Activated CD4-positive, alpha-beta T cell treated with anti-CD3 and anti-CD28 coated beads, Interleukin-2, amount 10 ng/mL, durations not matched to agents 7 days and 5 days (primary cell): ENCODE data around the gene CEP85L. TPM values are rescaled to one million over a fixed set of nuclear protein-coding genes. Genes with fewer than 3 reads are reported as not detected.

ENCODE experiments used
- CTCF ChIA-PET: fragments of 350-600 bp; sonication (Branson Sonifier 250); formaldehyde crosslinking; loops from one replicate; lab custom pipeline; 2021; ENCODE audit warnings: antibody characterized with exemption; lab: Charles Lee
- POLR2A ChIA-PET: fragments of 350-600 bp; sonication (Branson Sonifier 250); formaldehyde crosslinking; loops from one replicate; lab custom pipeline; 2021; ENCODE audit warnings: antibody characterized with exemption; lab: Charles Lee
- DNase-seq: peaks from one replicate; pipeline ENCODE4 v3.0.0-alpha.2; 2020
- H3K27ac Mint-ChIP-seq: one replicate; pipeline ENCODE4 v1.8.0; 2021; ENCODE audit warnings: mild to moderate bottlenecking, moderate library complexity, mixed read lengths
- H3K27me3 Mint-ChIP-seq: one replicate; pipeline ENCODE4 v1.8.0; 2021; ENCODE audit warnings: mixed read lengths
- H3K36me3 Mint-ChIP-seq: one replicate; pipeline ENCODE4 v1.8.0; 2021; ENCODE audit warnings: low read depth, mixed read lengths
- H3K4me1 Mint-ChIP-seq: one replicate; pipeline ENCODE4 v1.8.0; 2021; ENCODE audit warnings: mixed read lengths
- H3K4me3 Mint-ChIP-seq: one replicate; pipeline ENCODE4 v1.8.0; 2021; ENCODE audit warnings: mild to moderate bottlenecking, moderate library complexity, mixed read lengths
- H3K9me3 Mint-ChIP-seq: one replicate; pipeline ENCODE4 v1.8.0; 2021; ENCODE audit warnings: mixed read lengths
- total RNA-seq, 2 experiments: library from RNA; stranded (reverse); gene quantifications; one replicate each; pipeline ENCODE4 v1.2.3, GENCODE V29; 2021

Gene CEP85L
- total RNA-seq, 2 experiments from 2014 or later = 47.9 to 50.3 TPM

- peaks cover 4% of the 10 kb centered on the region for H3K9me3 Mint-ChIP-seq
- peaks cover 22% of the 10 kb centered on the region for H3K4me1 Mint-ChIP-seq
- H3K36me3 Mint-ChIP-seq = peaks cover 52% of the 10 kb centered on the region
- CTCF ChIA-PET = interaction anchor here (1.5 kb wide), 1 partner anchor 13 kb away, joined by 3 read pairs; no protein-coding TSS in a partner anchor
- H3K27ac Mint-ChIP-seq = no peak overlapping the region
- DNase-seq = no peak
- H3K27me3 Mint-ChIP-seq = no peaks in the 10 kb centered on the region
- POLR2A ChIA-PET = no interaction called here
- H3K4me3 Mint-ChIP-seq = no peak overlapping the region
Measured at GRCh38 chr6:118675225-118675624, 23.8 kb upstream of the CEP85L start.

- Mint-ChIP-seq H3K4me1 (peaks cover 22% of the 10 kb centered on the region), H3K4me3 (no peak overlapping the region), H3K36me3 (peaks cover 52% of the 10 kb centered on the region), H3K9me3 (peaks cover 4% of the 10 kb centered on the region), H3K27ac (no peak overlapping the region), H3K27me3 (no peaks in the 10 kb centered on the region)
- CTCF ChIA-PET = interaction anchor here (1.5 to 1.6 kb wide), 3 partner anchors 9 to 18 kb away, joined by 3 to 4 read pairs (median 3); no protein-coding TSS in a partner anchor
- POLR2A ChIA-PET = interaction anchor here (0.6 kb wide), 1 partner anchor 129 kb away, joined by 4 read pairs; no protein-coding TSS in a partner anchor
- no peak for DNase-seq
Measured at GRCh38 chr6:118674772-118675171, 23.4 kb upstream of the CEP85L start.

- Mint-ChIP-seq H3K27me3 (no peaks in the 10 kb centered on the region), H3K27ac (no peak overlapping the region)
Measured at GRCh38 chr6:118672678-118673077, 21.3 kb upstream of the CEP85L start.

GRCh38 chr6:118669561-118669960, 18.2 kb upstream of the CEP85L start:
- H3K36me3 Mint-ChIP-seq = peaks cover 29% of the 10 kb centered on the region
- no peaks in the 10 kb centered on the region for H3K27me3 Mint-ChIP-seq
- H3K4me3 Mint-ChIP-seq = no peak overlapping the region
- POLR2A ChIA-PET = no interaction called here
- H3K9me3 Mint-ChIP-seq = no peaks in the 10 kb centered on the region
- peaks cover 54% of the 10 kb centered on the region for H3K4me1 Mint-ChIP-seq
- CTCF ChIA-PET = no interaction called here
- no peak overlapping the region for H3K27ac Mint-ChIP-seq
- no peak for DNase-seq

More at GRCh38 chr6:118672678-118673077, 21.3 kb upstream of the CEP85L start:
- CTCF ChIA-PET = interaction anchor here (0.6 to 1.7 kb wide), 4 partner anchors 10 to 271 kb away, joined by 3 to 4 read pairs (median 3); partner anchors contain the start of gene CEP85L
- no peak for DNase-seq
- Mint-ChIP-seq H3K4me3 (no peak overlapping the region), H3K9me3 (peaks cover 2% of the 10 kb centered on the region), H3K36me3 (peaks cover 45% of the 10 kb centered on the region), H3K4me1 (peaks cover 36% of the 10 kb centered on the region)
- POLR2A ChIA-PET = no interaction called here

GRCh38 chr6:118668761-118669385, 17.5 kb upstream of the CEP85L start:
- CTCF ChIA-PET = interaction anchor here (0.6 kb wide), 1 partner anchor 155 kb away, joined by 3 read pairs; no protein-coding TSS in a partner anchor

GRCh38 chr6:118667988-118668387, 16.6 kb upstream of the CEP85L start:
- POLR2A ChIA-PET = no interaction called here
- Mint-ChIP-seq H3K9me3 (no peaks in the 10 kb centered on the region), H3K4me3 (no peak overlapping the region), H3K27ac (peak overlapping the region; percentile 33), H3K4me1 (peaks cover 56% of the 10 kb centered on the region), H3K36me3 (peaks cover 26% of the 10 kb centered on the region), H3K27me3 (no peaks in the 10 kb centered on the region)
- CTCF ChIA-PET = interaction anchor here (0.6 kb wide), 1 partner anchor 34 kb away, joined by 4 read pairs; no protein-coding TSS in a partner anchor
- DNase-seq = no peak

More at GRCh38 chr6:118668761-118669385, 17.5 kb upstream of the CEP85L start:
- Mint-ChIP-seq H3K9me3 (no peaks in the 10 kb centered on the region), H3K36me3 (peaks cover 30% of the 10 kb centered on the region), H3K27ac (no peak overlapping the region), H3K4me3 (no peak overlapping the region), H3K4me1 (peaks cover 61% of the 10 kb centered on the region), H3K27me3 (no peaks in the 10 kb centered on the region)
- POLR2A ChIA-PET = no interaction called here
- no peak for DNase-seq

- H3K4me3 Mint-ChIP-seq = peak overlapping the region; percentile 77
- H3K4me1 Mint-ChIP-seq = peaks cover 56% of the 10 kb centered on the region
- peak overlapping the region; percentile 84 for H3K27ac Mint-ChIP-seq
- no peaks in the 10 kb centered on the region for H3K9me3 Mint-ChIP-seq
- DNase-seq = no peak
- no peaks in the 10 kb centered on the region for H3K27me3 Mint-ChIP-seq
- peaks cover 30% of the 10 kb centered on the region for H3K36me3 Mint-ChIP-seq
- ChIA-PET POLR2A (no interaction called here), CTCF (no interaction called here)
Measured at GRCh38 chr6:118665011-118665410, 13.6 kb upstream of the CEP85L start.

- peak overlapping the region; percentile 84 for H3K27ac Mint-ChIP-seq
- peaks cover 35% of the 10 kb centered on the region for H3K36me3 Mint-ChIP-seq
- DNase-seq = no peak
- H3K27me3 Mint-ChIP-seq = no peaks in the 10 kb centered on the region
- ChIA-PET CTCF (no interaction called here), POLR2A (no interaction called here)
- peaks cover 58% of the 10 kb centered on the region for H3K4me1 Mint-ChIP-seq
- peak overlapping the region; percentile 77 for H3K4me3 Mint-ChIP-seq
- no peaks in the 10 kb centered on the region for H3K9me3 Mint-ChIP-seq
Measured at GRCh38 chr6:118663993-118664985, 12.9 kb upstream of the CEP85L start.

GRCh38 chr6:118661831-118662230, 10.4 kb upstream of the CEP85L start:
- Mint-ChIP-seq H3K4me1 (peaks cover 50% of the 10 kb centered on the region), H3K27ac (no peak overlapping the region), H3K4me3 (no peak overlapping the region), H3K36me3 (peaks cover 31% of the 10 kb centered on the region), H3K9me3 (no peaks in the 10 kb centered on the region), H3K27me3 (no peaks in the 10 kb centered on the region)
- ChIA-PET POLR2A (interaction anchor here (0.7 kb wide), 1 partner anchor 103 kb away, joined by 5 read pairs; no protein-coding TSS in a partner anchor), CTCF (interaction anchor here (0.6 to 0.7 kb wide), 2 partner anchors 12 to 179 kb away, joined by 3 to 4 read pairs; no protein-coding TSS in a partner anchor)
- DNase-seq = no peak

GRCh38 chr6:118660218-118660569, 8.8 kb upstream of the CEP85L start:
- peaks cover 57% of the 10 kb centered on the region for H3K4me1 Mint-ChIP-seq
- ChIA-PET POLR2A (no interaction called here), CTCF (interaction anchor here (0.6 kb wide), 1 partner anchor 47 kb away, joined by 3 read pairs; no protein-coding TSS in a partner anchor)
- H3K9me3 Mint-ChIP-seq = no peaks in the 10 kb centered on the region
- peaks cover 40% of the 10 kb centered on the region for H3K36me3 Mint-ChIP-seq
- DNase-seq = peak; percentile 52
- no peak overlapping the region for H3K4me3 Mint-ChIP-seq
- H3K27ac Mint-ChIP-seq = peak overlapping the region; percentile 31
- H3K27me3 Mint-ChIP-seq = no peaks in the 10 kb centered on the region

GRCh38 chr6:118659513-118660217, 8.3 kb upstream of the CEP85L start:
- no peak overlapping the region for H3K4me3 Mint-ChIP-seq
- H3K27me3 Mint-ChIP-seq = no peaks in the 10 kb centered on the region
- POLR2A ChIA-PET = no interaction called here
- peak overlapping the region; percentile 31 for H3K27ac Mint-ChIP-seq
- H3K9me3 Mint-ChIP-seq = no peaks in the 10 kb centered on the region
- H3K36me3 Mint-ChIP-seq = peaks cover 43% of the 10 kb centered on the region
- CTCF ChIA-PET = interaction anchor here (0.6 to 0.8 kb wide), 2 partner anchors 14 to 48 kb away, joined by 3 read pairs; no protein-coding TSS in a partner anchor
- peaks cover 56% of the 10 kb centered on the region for H3K4me1 Mint-ChIP-seq
- no peak for DNase-seq
